ENCODE data around the gene SLC44A3.

- no peak for TF ChIP-seq CTCF (IDR thresholded peaks at IDR 0.05)
- TF ChIP-seq SMC3 (IDR thresholded peaks at IDR 0.05; ENCODE audit: low read depth, low read length): no peak
- TF ChIP-seq MAX (IDR thresholded peaks at IDR 0.05; ENCODE audit: low read depth): no peak
- TF ChIP-seq EP300 (IDR thresholded peaks at IDR 0.05; ENCODE audit: borderline replicate concordance in 1 of 2, low read depth in 1 of 2, low read length in 1 of 2): no peak
- TF ChIP-seq EZH2phosphoT487 (IDR thresholded peaks at IDR 0.05; ENCODE audit: borderline replicate concordance, low read depth): no peak
- no peak for TF ChIP-seq NRF1 (IDR thresholded peaks at IDR 0.05; ENCODE audit: low read depth, low read length)
- no peak for TF ChIP-seq MXI1 (IDR thresholded peaks at IDR 0.05; ENCODE audit: low read depth, low read length)
- TF ChIP-seq FOXM1 (IDR thresholded peaks at IDR 0.05; ENCODE audit: low read depth): no peak
- TF ChIP-seq MEF2A (IDR thresholded peaks at IDR 0.05; ENCODE audit: borderline replicate concordance, low read depth): no peak
- TF ChIP-seq RFX5 (IDR thresholded peaks at IDR 0.05; ENCODE audit: low read length): no peak
- no peak for TF ChIP-seq POLR2AphosphoS5 (IDR thresholded peaks at IDR 0.05; ENCODE audit: low read depth, low read length)
Observed at GRCh38 chr1:94921977-94922376, 101.8 kb downstream of the SLC44A3 start.

Measured in SK-N-SH (cell line).